Body of pancreas (tissue), 4 donors: Measurements from ENCODE around the gene DOCK3. TPM values are rescaled to one million over a fixed set of nuclear protein-coding genes. Genes with fewer than 3 reads are reported as not detected.

ENCODE experiments used
- ATAC-seq: fragments of 150-250 bp; one replicate; pipeline ENCODE4 v1.9.1; 2016
- DNase-seq, 4 donors: peaks; one replicate each; pipeline ENCODE4 v3.0.0-alpha.2; 2019
- H3K27ac ChIP-seq, 4 donors: fragments of 200-600 bp; sonication (generic); 1 replicate in 3 of 4; 2 replicates in 1 of 4; pipeline versions ENCODE4 v1.5.1 to v1.6.1; 2016 to 2019; ENCODE audit warnings: mild to moderate bottlenecking in 1 of 4, mixed read lengths in 1 of 4, moderate library complexity in 1 of 4
- H3K27me3 ChIP-seq, 2 donors: fragments of 200-600 bp; sonication (generic); one replicate each; pipeline ENCODE4 v1.6.0; 2016; ENCODE audit warnings: mild to moderate bottlenecking in 1 of 2
- H3K36me3 ChIP-seq, 2 donors: fragments of 200-600 bp; sonication (generic); replicated peaks in 1 of 2; 2 replicates each; pipeline ENCODE4 v1.5.1; 2016; ENCODE audit warnings: low read depth in 2 of 2; ENCODE audit not compliant: insufficient read depth in 1 of 2
- H3K4me1 ChIP-seq: fragments of 200-600 bp; sonication (generic); one replicate; pipeline ENCODE4 v1.6.0; 2016
- H3K4me3 ChIP-seq, 2 donors: fragments of 200-600 bp; sonication (generic); 1 replicate in 1 of 2; 2 replicates in 1 of 2; pipeline ENCODE4 v1.5.1; 2016 to 2019
- H3K9me3 ChIP-seq, 3 donors: fragments of 200-600 bp; sonication (generic); 1 replicate in 2 of 3; 2 replicates in 1 of 3; pipeline ENCODE4 v1.5.1; 2016
- CTCF ChIP-seq, 7 experiments: fragments of 450-650 bp in 4 of 7; fragments of 200-600 bp in 3 of 7; sonication (generic) in 3 of 7; IDR thresholded peaks; one replicate each; pipeline ENCODE4 v1.5.1; 2016 to 2019; ENCODE audit warnings: antibody characterized with exemption in 7 of 7
- POLR2A ChIP-seq, 3 donors: fragments of 450-650 bp; IDR thresholded peaks; one replicate each; pipeline ENCODE4 v1.6.1; 2016; ENCODE audit warnings: antibody characterized with exemption in 3 of 3, mild to moderate bottlenecking in 2 of 3
- WGBS, 2 donors: methylation state at CpG; one replicate each; pipeline ENCODE4 v1.1.5; 2017; 5-methylcytosine and 5-hydroxymethylcytosine counted together
- intact Hi-C: fragments of 100-400 bp; cut with DNase I; formaldehyde crosslinking; loops from one replicate; pipeline ENCODE4 v1.15.1; 2023
- total RNA-seq, 2 donors: library from RNA; depleted of rRNA; stranded (reverse); fragments of >200 nt; gene quantifications; one replicate each; pipeline ENCODE4 v1.1.0, GENCODE V29; 2016

The DOCK3 gene
- total RNA-seq, 2 donors from 2014 or later = 0.52 TPM; not detected in 1

GRCh38 chr3:51337666-51338065 is 662.9 kb downstream of the DOCK3 start:
- Histone ChIP-seq H3K9me3 (no peaks in the 10 kb centered on the region), H3K4me3 (no peak overlapping the region), H3K27ac (no peak overlapping the region), H3K4me1 (no peaks in the 10 kb centered on the region), H3K27me3 (no peaks in the 10 kb centered on the region), H3K36me3 (no peaks in the 10 kb centered on the region)
- no peak for TF ChIP-seq POLR2A (IDR thresholded peaks at IDR 0.05)
- TF ChIP-seq CTCF (IDR thresholded peaks at IDR 0.05) = no peak
- WGBS, 2 donors = 67 to 93% methylated on average over 1 of the region's 1 CpG
- intact Hi-C loops = no loop called here
- DNase-seq = no peak
- no peak for ATAC-seq

GRCh38 chr3:51338632-51339031 is 663.9 kb downstream of the DOCK3 start:
- no peak for ATAC-seq

GRCh38 chr3:51340013-51340829 is 665.5 kb downstream of the DOCK3 start:
- peak; percentile 60 for ATAC-seq
- no peak for TF ChIP-seq POLR2A (IDR thresholded peaks at IDR 0.05)
- no peak for TF ChIP-seq CTCF (IDR thresholded peaks at IDR 0.05)
- Histone ChIP-seq H3K9me3 (no peaks in the 10 kb centered on the region), H3K36me3 (no peaks in the 10 kb centered on the region), H3K4me3 (no peak overlapping the region), H3K27me3 (no peaks in the 10 kb centered on the region), H3K27ac (peak overlapping the region in 2 of 4 donors; percentile 2 to 28), H3K4me1 (no peaks in the 10 kb centered on the region)
- DNase-seq = peak in 1 of 4 donors; percentile 22
- WGBS, 2 donors = 60 to 70% methylated on average over 4 of the region's 4 CpGs
- intact Hi-C loops = no loop called here

More at GRCh38 chr3:51338632-51339031, 663.9 kb downstream of the DOCK3 start:
- no peak overlapping the region for H3K4me3 ChIP-seq
- 65 to 66% methylated on average over 3 of the region's 3 CpGs for WGBS, 2 donors
- no peaks in the 10 kb centered on the region for H3K4me1 ChIP-seq
- H3K27ac ChIP-seq = no peak overlapping the region
- intact Hi-C loops = no loop called here
- H3K27me3 ChIP-seq = no peaks in the 10 kb centered on the region
- TF ChIP-seq CTCF (IDR thresholded peaks at IDR 0.05) (no peak), POLR2A (IDR thresholded peaks at IDR 0.05) (no peak)
- H3K36me3 ChIP-seq = no peaks in the 10 kb centered on the region
- no peaks in the 10 kb centered on the region for H3K9me3 ChIP-seq
- DNase-seq = peak in 1 of 4 donors; percentile 10

- Histone ChIP-seq H3K4me1 (no peaks in the 10 kb centered on the region), H3K36me3 (no peaks in the 10 kb centered on the region), H3K27me3 (no peaks in the 10 kb centered on the region), H3K27ac (no peak overlapping the region), H3K9me3 (no peaks in the 10 kb centered on the region), H3K4me3 (no peak overlapping the region)
- 73 to 85% methylated on average over 7 to 8 of the region's 8 CpGs for WGBS, 2 donors
- intact Hi-C loops = no loop called here
- no peak for ATAC-seq
- no peak for TF ChIP-seq CTCF (IDR thresholded peaks at IDR 0.05)
- DNase-seq = no peak
Observed at GRCh38 chr3:51340989-51341636, 666.4 kb downstream of the DOCK3 start.
